HCT116 (cell line): ENCODE measurements around the gene JPH3.

ENCODE experiments used
- EGR1 ChIP-seq: IDR thresholded peaks from 2 replicates; pipeline ENCODE4 v1.6.1; 2012; ENCODE audit warnings: low read depth
- ELF1 ChIP-seq: IDR thresholded peaks from 2 replicates; pipeline ENCODE4 v1.6.1; 2012; ENCODE audit warnings: low read depth, borderline replicate concordance
- JUND ChIP-seq: IDR thresholded peaks from 2 replicates; pipeline ENCODE4 v1.6.1; 2012
- POLR2A ChIP-seq: IDR thresholded peaks from 2 replicates; pipeline ENCODE4 v1.7.0; 2011; ENCODE audit warnings: borderline replicate concordance; ENCODE audit not compliant: insufficient read depth, insufficient read length; ENCODE audit errors: extremely low read depth
- RAD21 ChIP-seq: IDR thresholded peaks from 2 replicates; pipeline ENCODE4 v1.6.1; 2012; ENCODE audit warnings: low read depth, mild to moderate bottlenecking
- YY1 ChIP-seq: IDR thresholded peaks from 2 replicates; pipeline ENCODE4 v1.6.1; 2011; ENCODE audit warnings: low read length, low read depth, moderate library complexity, mild to moderate bottlenecking; ENCODE audit not compliant: insufficient replicate concordance; ENCODE audit errors: extremely low read depth
- TF ChIP-seq, protein P1 (sequence below), 3 experiments: fragments of 200-600 bp in 1 of 3; sonication (generic) in 1 of 3; IDR thresholded peaks in 2 of 3; conservative IDR thresholded peaks in 1 of 3; 2 replicates each; pipeline ENCODE4 v1.5.1; 2012 to 2017; ENCODE audit warnings: low read depth in 2 of 3, low read length in 2 of 3, antibody characterized with exemption in 1 of 3, borderline replicate concordance in 1 of 3, control low read depth in 1 of 3, mild to moderate bottlenecking in 1 of 3, mixed read lengths in 1 of 3, mixed run types in 1 of 3, moderate library complexity in 1 of 3; ENCODE audit not compliant: insufficient read depth in 1 of 3
- TF ChIP-seq, protein P2 (sequence below): IDR thresholded peaks from 2 replicates; pipeline ENCODE4 v1.6.1; 2012; ENCODE audit warnings: low read depth

DNA sequence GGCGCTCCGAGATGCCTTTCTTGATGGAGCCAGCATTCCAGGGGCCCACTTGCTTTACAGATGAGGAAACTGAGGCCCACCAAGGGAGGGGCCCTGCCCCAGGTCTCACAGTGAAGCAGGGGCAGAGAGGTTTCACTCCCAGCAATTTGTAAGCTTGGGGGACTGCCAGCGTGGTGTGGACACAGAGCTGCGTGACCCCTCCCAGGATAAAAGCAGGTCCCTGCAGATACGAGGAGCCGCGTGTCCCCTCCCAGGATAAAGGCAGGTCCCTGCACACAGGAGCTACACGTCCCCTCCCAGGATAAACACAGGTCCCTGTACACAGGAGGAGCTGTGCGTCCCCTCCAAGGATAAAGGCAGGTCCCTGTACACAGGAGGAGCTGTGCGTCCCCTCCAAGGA, 11.7 kb downstream of the JPH3 start:
- no peak for TF ChIP-seq RAD21
- TF ChIP-seq POLR2A, result no peak
- TF ChIP-seq, protein P1, sequence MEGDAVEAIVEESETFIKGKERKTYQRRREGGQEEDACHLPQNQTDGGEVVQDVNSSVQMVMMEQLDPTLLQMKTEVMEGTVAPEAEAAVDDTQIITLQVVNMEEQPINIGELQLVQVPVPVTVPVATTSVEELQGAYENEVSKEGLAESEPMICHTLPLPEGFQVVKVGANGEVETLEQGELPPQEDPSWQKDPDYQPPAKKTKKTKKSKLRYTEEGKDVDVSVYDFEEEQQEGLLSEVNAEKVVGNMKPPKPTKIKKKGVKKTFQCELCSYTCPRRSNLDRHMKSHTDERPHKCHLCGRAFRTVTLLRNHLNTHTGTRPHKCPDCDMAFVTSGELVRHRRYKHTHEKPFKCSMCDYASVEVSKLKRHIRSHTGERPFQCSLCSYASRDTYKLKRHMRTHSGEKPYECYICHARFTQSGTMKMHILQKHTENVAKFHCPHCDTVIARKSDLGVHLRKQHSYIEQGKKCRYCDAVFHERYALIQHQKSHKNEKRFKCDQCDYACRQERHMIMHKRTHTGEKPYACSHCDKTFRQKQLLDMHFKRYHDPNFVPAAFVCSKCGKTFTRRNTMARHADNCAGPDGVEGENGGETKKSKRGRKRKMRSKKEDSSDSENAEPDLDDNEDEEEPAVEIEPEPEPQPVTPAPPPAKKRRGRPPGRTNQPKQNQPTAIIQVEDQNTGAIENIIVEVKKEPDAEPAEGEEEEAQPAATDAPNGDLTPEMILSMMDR (IDR thresholded peaks at IDR 0.05 in 2 of 3, conservative IDR thresholded peaks at IDR 0.05 in 1 of 3; ENCODE audit: borderline replicate concordance in 1 of 3, insufficient read depth in 1 of 3, low read depth in 2 of 3, low read length in 2 of 3), result no peak
- no peak for TF ChIP-seq JUND
- TF ChIP-seq, protein P2, sequence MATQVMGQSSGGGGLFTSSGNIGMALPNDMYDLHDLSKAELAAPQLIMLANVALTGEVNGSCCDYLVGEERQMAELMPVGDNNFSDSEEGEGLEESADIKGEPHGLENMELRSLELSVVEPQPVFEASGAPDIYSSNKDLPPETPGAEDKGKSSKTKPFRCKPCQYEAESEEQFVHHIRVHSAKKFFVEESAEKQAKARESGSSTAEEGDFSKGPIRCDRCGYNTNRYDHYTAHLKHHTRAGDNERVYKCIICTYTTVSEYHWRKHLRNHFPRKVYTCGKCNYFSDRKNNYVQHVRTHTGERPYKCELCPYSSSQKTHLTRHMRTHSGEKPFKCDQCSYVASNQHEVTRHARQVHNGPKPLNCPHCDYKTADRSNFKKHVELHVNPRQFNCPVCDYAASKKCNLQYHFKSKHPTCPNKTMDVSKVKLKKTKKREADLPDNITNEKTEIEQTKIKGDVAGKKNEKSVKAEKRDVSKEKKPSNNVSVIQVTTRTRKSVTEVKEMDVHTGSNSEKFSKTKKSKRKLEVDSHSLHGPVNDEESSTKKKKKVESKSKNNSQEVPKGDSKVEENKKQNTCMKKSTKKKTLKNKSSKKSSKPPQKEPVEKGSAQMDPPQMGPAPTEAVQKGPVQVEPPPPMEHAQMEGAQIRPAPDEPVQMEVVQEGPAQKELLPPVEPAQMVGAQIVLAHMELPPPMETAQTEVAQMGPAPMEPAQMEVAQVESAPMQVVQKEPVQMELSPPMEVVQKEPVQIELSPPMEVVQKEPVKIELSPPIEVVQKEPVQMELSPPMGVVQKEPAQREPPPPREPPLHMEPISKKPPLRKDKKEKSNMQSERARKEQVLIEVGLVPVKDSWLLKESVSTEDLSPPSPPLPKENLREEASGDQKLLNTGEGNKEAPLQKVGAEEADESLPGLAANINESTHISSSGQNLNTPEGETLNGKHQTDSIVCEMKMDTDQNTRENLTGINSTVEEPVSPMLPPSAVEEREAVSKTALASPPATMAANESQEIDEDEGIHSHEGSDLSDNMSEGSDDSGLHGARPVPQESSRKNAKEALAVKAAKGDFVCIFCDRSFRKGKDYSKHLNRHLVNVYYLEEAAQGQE, result no peak
- no peak for TF ChIP-seq EGR1
- no peak for TF ChIP-seq YY1
- TF ChIP-seq ELF1, result no peak
